ENCODE data around the gene ATP10B.

ATP10B gene

DNA sequence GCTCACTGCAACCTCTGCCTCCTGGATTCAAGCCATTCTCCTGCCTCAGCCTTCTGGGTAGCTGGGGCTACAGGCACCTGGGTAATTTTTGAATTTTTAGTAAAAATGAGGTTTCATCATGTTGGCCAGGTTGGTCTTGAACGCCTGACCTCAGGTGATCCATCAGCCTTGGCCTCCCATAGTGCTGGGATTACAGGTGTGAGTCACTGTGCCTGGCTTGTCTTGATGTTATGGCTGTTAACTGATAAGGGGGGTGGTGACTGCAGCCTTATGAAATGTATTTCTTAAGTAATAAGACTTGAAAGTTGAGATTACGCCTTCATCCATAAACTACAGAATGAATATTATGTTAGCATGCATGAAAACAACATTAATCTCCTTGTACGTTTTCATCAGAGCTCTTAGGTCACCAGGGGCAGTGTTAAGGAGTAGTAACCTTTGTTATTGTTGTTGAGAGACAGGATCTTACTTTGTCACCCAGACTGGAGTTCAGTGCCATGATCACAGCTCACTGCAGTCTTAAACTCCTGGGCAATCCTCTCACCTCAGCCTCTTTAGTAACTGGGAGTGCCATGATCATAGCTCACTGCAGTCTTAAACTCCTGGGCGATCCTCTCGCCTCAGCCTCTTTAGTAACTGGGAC lies 148.3 kb downstream of the ATP10B start:
- no peak overlapping the region for H3K4me3 ChIP-seq (ENCODE audit: low read length)
- DNase-seq (ENCODE audit: low read depth), result no peak
- TF ChIP-seq, protein P1, sequence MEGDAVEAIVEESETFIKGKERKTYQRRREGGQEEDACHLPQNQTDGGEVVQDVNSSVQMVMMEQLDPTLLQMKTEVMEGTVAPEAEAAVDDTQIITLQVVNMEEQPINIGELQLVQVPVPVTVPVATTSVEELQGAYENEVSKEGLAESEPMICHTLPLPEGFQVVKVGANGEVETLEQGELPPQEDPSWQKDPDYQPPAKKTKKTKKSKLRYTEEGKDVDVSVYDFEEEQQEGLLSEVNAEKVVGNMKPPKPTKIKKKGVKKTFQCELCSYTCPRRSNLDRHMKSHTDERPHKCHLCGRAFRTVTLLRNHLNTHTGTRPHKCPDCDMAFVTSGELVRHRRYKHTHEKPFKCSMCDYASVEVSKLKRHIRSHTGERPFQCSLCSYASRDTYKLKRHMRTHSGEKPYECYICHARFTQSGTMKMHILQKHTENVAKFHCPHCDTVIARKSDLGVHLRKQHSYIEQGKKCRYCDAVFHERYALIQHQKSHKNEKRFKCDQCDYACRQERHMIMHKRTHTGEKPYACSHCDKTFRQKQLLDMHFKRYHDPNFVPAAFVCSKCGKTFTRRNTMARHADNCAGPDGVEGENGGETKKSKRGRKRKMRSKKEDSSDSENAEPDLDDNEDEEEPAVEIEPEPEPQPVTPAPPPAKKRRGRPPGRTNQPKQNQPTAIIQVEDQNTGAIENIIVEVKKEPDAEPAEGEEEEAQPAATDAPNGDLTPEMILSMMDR (IDR thresholded peaks at IDR 0.05; ENCODE audit: insufficient read depth, low read depth, low read length, missing control alignments), result no peak

DNA sequence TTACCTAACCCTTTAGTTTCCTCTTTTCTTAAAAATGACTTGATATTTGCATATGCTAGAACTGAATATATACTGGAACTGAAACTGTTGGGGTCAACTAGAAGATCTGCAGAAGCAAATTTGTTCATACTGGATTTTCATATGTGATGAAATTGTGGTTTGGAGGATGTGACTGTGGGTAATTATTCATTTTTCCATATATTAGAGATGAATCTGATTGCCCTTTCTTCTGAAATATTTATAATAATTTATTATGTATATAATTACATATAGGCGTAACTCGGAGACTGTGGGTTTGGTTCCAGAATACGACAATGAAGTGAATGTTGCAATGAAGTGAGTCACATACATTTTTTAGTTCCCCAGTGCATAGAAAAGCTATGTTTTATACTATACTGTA lies 149.1 kb downstream of the ATP10B start:
- no peak overlapping the region for H3K4me3 ChIP-seq (ENCODE audit: low read length)
- no peak for DNase-seq (ENCODE audit: low read depth)
- TF ChIP-seq, protein P1 (IDR thresholded peaks at IDR 0.05; ENCODE audit: insufficient read depth, low read depth, low read length, missing control alignments), result no peak

DNA sequence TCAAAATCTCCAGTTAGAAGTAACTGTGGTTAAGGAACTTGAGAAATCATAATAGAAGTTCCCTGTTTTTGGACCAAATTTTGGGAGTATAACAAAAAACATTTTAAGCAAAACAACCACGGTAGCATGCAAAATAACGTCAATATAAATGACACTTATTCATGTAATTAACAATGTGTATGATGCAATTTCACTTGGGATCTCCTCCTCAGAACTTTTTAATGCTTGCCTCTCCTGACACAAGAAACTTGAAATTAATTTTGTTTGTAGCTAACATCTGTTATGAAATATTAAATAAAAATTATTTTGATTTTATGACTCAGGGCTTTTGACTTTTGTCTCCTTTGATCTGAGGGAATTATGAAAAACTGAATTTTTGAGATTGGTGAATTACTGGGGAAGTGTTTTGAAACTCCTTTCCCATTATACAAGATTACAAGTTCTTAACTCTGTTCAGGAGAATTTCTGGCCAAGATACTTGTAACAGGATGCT lies 149.7 kb downstream of the ATP10B start:
- no peak overlapping the region for H3K4me3 ChIP-seq (ENCODE audit: low read length)
- no peak for DNase-seq (ENCODE audit: low read depth)
- TF ChIP-seq, protein P1 (IDR thresholded peaks at IDR 0.05; ENCODE audit: insufficient read depth, low read depth, low read length, missing control alignments), result no peak

DNA sequence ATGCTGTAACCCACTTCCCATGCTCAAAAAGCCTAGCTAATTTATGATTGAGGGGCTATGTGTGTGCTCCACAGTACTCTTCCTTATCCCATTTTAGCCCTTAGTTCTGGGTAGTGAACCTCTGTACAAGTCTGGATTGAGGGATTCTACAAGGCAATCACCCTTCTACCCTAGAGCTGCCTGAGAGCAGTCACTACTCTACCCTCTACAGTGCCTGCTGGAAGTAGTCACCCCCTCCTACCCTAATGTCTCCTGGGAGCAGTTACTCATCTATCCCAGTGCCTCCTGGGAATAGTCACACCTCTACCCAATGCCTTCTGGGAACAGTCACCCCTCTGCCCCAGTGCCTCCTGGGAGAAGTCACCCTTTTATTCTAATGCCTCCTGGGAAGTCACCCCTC lies 150.6 kb downstream of the ATP10B start:
- TF ChIP-seq, protein P1 (IDR thresholded peaks at IDR 0.05; ENCODE audit: insufficient read depth, low read depth, low read length, missing control alignments), result no peak
- no peak overlapping the region for H3K4me3 ChIP-seq (ENCODE audit: low read length)
- no peak for DNase-seq (ENCODE audit: low read depth)

DNA sequence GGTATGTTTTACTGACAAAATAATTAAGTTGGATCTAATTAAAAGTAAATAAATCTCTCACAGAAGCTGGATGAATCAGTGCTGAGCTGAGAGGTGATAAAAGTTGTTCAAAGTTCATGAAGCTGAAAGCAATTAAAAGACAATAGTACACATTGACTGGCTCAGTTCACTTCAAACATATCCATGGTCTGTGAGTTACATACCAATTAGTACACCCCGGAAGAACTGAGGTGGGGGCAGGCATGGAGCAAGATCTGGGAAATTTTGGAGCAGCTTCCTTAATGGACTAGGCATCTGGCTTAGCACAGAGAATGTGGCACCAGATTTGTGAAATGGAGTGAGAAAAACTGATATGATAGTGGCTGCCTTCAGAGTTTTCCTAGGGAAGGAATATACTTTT lies 152.7 kb downstream of the ATP10B start:
- no peak for DNase-seq (ENCODE audit: low read depth)
- TF ChIP-seq, protein P1 (IDR thresholded peaks at IDR 0.05; ENCODE audit: insufficient read depth, low read depth, low read length, missing control alignments), result no peak
- no peak overlapping the region for H3K4me3 ChIP-seq (ENCODE audit: low read length)

DNA sequence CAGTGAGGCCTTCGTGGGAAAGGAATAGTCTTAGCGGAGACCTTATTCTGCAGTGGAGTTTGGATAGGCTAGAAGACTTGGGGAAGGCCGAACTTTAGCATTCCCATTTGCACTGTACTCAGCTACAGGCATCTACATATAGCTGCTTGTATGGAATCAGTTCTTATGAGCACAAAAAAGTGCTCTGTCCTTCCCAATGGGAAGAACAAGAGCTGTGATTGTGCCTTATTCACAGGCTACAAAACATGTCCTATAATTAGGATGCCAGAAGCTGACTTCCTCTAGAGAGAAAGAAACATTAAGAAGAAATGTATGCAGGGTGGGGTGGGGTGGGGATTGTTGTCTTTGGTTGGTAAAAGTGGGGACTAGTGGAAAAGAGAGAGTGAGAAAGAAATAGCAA lies 154.7 kb downstream of the ATP10B start:
- TF ChIP-seq, protein P1 (IDR thresholded peaks at IDR 0.05; ENCODE audit: insufficient read depth, low read depth, low read length, missing control alignments), result no peak
- no peak for DNase-seq (ENCODE audit: low read depth)
- H3K4me3 ChIP-seq (ENCODE audit: low read length), result no peak overlapping the region

DNA sequence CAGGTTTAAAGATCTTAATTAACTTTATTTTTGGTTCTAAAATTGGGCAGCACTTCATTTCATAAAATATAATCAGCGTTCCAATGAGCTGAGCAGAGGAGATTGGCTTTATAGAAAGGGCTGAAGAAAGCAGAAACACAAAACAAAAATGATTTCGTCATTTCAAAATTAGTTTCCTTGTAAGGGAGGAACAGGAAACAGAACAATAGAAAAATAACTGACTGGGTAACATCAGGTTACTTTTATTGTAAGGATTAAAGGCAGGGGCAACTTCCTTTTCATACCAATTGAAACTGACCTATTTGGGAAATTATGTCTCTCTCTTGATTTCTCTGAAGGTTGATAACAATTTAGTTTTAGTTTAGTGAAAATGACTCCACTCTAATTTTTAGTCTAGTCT lies 157.1 kb downstream of the ATP10B start:
- TF ChIP-seq, protein P1 (IDR thresholded peaks at IDR 0.05; ENCODE audit: insufficient read depth, low read depth, low read length, missing control alignments), result no peak
- no peak overlapping the region for H3K4me3 ChIP-seq (ENCODE audit: low read length)
- no peak for DNase-seq (ENCODE audit: low read depth)

Data from epithelial cell of esophagus (primary cell).